Measurements from ENCODE around the gene DPF3.

DPF3 gene

GRCh38 chr14:72599579-72600470 lies 294.1 kb downstream of the DPF3 start:
- no peak for DNase-seq (ENCODE audit: low spot score)

DNA sequence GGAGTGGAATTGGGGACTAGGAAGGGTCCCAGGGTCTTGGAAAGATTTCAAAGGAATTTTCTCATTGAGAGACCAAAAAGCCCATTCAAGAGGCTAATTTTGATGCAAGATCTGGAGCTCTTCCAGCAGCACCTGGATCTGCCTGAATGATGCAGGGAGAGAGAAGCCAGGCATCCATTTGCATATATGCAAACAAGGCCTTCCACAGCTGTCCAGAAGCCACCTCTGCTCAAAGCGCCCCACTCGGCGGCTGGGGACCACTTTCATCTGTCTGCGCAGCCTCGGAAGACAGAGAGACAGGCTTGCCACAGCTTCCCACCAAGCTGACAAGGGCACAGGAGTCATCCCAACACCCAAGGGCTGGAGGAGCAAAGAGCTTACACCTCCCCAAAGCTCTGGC lies 295.6 kb downstream of the DPF3 start:
- no peak for DNase-seq (ENCODE audit: low spot score)

GRCh38 chr14:72597252-72598233 lies 296.4 kb downstream of the DPF3 start:
- DNase-seq (ENCODE audit: low spot score): no peak

GRCh38 chr14:72595152-72595862 lies 298.6 kb downstream of the DPF3 start:
- no peak for DNase-seq (ENCODE audit: low spot score)

DNA sequence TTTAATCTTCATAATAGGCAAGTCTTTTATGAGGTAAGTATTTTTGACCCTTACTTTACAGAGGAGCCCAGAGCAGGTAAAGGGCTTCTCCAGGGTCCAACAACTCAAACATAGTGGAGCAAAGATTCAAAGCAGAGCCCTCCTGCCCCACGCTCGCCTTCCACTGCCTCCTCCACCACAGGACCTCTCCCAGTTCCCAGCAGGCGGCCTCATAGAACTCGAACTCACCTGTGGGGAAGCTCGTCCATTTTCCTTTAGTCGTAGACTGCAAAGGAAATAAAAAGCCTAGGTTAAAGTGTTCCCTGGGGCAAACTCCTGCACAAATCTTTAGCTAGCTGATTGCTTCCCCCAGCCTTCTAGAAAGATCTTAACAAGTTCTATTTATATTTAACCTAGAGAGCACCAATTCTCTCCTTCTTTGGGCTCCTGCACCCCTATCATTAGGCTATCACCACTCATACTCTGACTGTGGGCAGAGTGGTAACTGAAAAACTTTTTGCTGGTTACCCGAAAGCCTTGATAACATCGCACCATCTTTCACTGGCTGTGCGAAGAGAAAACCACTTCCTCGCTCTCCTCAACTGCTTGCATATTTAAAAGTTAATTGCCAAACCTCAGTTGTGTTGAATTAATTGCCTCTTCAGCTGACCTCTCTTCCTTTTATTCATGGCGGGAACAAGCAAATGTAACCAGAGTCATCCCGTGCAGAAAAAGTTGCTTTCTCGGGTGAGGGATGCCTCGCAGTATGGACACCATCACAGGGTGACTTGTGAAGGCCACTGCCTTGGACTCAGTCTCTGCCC lies 299.6 kb downstream of the DPF3 start:
- DNase-seq (ENCODE audit: low spot score): no peak

GRCh38 chr14:72591391-72591790 lies 302.5 kb downstream of the DPF3 start:
- no peak for DNase-seq (ENCODE audit: low spot score)

DNA sequence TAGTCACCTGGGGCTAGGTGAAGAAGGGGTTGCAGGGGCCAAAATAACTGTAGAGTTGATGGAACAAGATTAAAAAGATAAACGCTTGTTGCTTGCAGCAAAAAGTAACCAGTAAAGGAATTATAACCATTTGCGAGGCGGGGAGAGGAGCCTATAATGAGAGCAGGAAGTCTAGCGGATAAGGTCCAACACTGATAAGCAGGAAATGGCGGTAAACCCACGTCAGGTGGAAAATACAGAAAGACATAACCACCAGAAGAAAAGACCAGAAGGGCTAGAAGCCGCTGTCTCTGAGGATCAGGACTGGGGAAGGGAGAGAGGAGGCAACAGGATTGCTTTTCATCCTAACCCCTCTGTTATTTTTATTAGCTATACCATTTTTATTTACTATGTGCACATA lies 303.3 kb downstream of the DPF3 start:
- no peak for DNase-seq (ENCODE audit: low spot score)

- DNase-seq (ENCODE audit: low spot score): no peak
Observed at GRCh38 chr14:72589652-72590051, 304.2 kb downstream of the DPF3 start.

GRCh38 chr14:72588521-72588920 lies 305.4 kb downstream of the DPF3 start:
- DNase-seq (ENCODE audit: low spot score): no peak

DNA sequence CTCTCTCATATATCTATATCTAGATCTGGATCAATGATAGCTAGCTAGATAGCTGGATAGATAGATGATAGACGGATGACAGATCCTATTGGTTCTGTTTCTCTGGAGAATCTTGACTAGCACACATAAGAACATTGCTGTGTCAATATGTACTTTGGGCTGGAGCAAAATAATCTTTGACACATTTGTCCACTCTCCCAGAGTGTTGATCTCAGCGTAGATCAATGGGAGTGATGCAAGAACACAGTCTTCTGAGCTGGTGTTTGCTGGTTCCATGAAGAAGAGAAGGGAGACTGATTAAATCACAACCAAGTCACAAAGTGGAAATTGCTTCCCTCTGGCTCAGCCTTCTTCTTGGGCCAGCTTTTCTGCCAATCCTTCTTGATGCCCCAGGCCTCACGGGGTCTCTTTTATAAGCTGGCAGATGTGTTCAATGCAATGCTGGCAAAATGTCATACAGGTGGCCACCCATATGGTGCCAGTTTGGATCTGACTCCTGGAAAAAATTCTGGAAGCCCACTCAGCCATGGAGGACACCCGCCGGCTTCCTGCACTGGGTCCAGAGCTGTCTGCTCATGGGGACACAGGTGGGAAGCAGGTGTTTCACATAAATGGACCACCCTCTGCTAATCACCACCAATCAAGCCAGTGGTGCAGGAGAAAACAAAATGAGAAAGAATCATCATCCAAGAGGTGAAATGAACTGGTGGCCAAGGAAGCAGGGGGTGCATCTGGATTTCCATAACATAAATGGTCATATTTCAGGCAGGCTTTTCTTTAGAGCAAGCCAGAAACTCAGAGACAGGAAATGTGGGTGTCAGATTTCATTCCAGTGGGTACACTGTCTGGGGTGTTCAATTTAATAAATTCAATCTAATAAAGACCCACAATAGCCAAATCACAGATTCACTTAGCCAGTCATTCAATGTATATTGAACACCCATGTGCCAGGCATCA lies 310.3 kb downstream of the DPF3 start:
- no peak for DNase-seq (ENCODE audit: low spot score)

DNA sequence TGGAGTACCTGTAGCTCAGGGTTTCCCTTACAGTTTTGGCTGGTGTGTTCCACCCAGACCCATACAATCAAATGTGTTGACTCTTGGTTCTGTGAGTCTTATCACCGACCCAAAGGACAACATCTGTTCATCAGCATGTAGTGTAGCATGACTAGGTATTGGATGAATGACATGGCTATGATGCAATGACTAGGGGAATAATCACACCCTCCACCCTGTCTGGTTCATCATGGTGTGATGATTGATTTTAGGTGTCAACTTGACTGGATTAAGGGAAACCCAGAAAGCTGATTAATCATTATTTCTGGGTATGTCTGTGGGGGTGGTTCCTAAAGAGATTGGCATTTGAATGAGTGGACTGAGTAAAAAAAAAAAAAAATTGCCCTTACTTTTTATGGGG lies 311.3 kb downstream of the DPF3 start:
- no peak for DNase-seq (ENCODE audit: low spot score)

DNA sequence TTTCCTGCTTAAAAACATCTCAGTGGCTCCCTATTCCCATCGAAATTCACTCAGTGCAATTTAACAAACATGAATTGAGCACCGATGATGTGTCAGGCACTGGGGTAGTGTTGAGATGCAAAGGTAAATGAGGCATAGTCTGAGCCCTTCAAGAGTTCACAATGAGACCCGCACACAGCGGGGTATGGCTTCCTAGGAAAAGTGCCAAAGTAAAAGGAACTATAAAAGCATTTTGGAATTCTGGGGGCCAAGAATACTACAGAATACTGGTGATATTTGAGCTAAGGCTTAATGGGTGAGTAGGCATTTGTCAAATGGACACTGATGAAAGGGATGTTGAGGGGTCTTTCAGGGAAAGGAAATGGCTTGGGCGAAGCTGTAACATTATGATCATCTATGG lies 315.4 kb downstream of the DPF3 start:
- DNase-seq (ENCODE audit: low spot score): no peak

DNA sequence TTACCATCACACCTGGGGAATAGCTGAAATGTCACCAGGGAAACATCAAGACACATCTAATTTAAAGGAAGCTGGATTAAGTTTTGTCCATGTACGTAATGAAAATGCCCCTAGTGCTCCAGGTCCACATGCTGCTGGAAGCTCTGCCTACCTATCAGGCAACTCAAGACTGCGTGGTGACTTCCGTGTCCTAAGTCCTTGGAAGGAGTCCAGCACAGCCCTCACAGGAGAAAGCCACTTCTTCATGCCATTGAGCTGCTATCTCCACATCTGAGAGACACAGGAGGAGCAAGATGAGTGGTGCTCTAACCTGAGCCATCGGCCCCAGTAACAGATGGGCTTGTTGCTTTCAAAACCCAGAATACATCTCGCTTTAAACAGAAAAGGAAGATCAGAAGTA lies 316.4 kb downstream of the DPF3 start:
- DNase-seq (ENCODE audit: low spot score): no peak

DNA sequence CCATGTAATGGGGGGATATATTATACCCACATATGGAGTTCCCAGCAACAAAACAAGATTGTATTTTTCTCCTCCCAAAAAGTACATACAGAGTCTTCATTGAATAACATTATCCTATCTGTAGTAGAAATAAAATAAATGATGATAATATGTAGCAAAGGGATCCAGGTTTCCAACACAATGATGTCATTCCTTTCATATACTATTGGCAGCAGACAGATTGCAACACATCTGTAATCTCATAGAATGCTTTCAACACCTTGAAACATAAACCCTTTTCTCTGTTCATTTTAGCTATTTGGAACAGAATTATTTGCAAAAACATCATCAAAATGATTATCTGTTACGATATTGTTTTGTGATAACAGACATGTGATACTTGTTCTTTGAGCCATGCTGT lies 317.6 kb downstream of the DPF3 start:
- DNase-seq (ENCODE audit: low spot score): no peak

GRCh38 chr14:72574715-72575114 lies 319.2 kb downstream of the DPF3 start:
- DNase-seq (ENCODE audit: low spot score): no peak

GRCh38 chr14:72573725-72574417 lies 320.0 kb downstream of the DPF3 start:
- no peak for DNase-seq (ENCODE audit: low spot score)
